Measurements from ENCODE around the gene SYN1.

DNA sequence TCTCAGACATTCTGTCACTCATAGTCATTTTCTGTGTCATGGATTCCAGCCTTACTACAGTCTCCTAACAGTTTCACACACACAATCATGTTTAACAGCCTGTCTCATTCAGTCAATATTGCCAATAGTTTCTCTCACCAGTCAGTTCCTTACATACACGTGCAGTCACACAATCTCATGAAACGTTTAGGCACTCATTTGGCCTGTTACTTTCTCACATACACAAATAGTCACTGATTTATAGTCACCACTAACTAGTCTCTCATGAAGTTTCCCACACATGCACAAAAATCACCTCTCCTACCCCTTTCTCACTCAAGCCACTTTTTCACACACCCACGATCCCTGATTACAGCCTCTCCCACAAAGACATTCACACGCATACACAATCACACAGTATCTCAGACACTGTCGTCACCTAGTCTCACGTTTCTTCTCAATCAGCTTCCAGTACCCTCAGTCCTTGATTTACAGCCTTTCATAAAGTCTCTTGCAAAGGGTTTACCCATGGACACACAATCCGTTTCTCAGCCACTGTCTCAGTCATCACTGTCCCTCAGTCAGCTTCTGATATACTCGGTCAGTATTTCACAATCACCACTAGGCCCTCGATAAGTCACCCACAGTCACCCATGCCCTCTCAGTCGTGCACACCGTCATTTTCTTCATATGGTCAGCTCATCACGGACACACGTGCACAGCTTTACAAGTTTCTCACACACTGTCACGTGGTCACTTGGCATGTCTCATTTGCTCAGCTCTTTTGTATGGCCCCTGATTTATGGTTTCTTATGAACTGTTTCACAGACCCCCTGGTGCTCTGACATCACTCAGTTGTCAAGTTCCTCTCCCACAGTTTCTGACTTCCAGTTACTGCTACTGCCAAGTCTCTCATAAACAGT lies 14.3 kb upstream of the SYN1 start:
- TF ChIP-seq POLR2AphosphoS5 (IDR thresholded peaks at IDR 0.05; ENCODE audit: low read depth): no peak
- TF ChIP-seq, protein P1, sequence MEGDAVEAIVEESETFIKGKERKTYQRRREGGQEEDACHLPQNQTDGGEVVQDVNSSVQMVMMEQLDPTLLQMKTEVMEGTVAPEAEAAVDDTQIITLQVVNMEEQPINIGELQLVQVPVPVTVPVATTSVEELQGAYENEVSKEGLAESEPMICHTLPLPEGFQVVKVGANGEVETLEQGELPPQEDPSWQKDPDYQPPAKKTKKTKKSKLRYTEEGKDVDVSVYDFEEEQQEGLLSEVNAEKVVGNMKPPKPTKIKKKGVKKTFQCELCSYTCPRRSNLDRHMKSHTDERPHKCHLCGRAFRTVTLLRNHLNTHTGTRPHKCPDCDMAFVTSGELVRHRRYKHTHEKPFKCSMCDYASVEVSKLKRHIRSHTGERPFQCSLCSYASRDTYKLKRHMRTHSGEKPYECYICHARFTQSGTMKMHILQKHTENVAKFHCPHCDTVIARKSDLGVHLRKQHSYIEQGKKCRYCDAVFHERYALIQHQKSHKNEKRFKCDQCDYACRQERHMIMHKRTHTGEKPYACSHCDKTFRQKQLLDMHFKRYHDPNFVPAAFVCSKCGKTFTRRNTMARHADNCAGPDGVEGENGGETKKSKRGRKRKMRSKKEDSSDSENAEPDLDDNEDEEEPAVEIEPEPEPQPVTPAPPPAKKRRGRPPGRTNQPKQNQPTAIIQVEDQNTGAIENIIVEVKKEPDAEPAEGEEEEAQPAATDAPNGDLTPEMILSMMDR (conservative IDR thresholded peaks at IDR 0.05; ENCODE audit: low read depth in 2 of 2): no peak
- no peak for TF ChIP-seq EZH2phosphoT487 (IDR thresholded peaks at IDR 0.05; ENCODE audit: unreplicated experiment)
- TF ChIP-seq CREB1 (CRISPR knock-in tag; IDR thresholded peaks at IDR 0.05; ENCODE audit: low read depth): no peak

Data from GM23338 (cell line).